ENCODE results near the gene CDC20B. TPM values are rescaled to one million over a fixed set of nuclear protein-coding genes. Genes with fewer than 3 reads are reported as not detected.

CDC20B gene
- polyA plus RNA-seq, 2 of the 4 experiments (the other 2 are of a cell fraction): 0.05 TPM; not detected in 1

DNA sequence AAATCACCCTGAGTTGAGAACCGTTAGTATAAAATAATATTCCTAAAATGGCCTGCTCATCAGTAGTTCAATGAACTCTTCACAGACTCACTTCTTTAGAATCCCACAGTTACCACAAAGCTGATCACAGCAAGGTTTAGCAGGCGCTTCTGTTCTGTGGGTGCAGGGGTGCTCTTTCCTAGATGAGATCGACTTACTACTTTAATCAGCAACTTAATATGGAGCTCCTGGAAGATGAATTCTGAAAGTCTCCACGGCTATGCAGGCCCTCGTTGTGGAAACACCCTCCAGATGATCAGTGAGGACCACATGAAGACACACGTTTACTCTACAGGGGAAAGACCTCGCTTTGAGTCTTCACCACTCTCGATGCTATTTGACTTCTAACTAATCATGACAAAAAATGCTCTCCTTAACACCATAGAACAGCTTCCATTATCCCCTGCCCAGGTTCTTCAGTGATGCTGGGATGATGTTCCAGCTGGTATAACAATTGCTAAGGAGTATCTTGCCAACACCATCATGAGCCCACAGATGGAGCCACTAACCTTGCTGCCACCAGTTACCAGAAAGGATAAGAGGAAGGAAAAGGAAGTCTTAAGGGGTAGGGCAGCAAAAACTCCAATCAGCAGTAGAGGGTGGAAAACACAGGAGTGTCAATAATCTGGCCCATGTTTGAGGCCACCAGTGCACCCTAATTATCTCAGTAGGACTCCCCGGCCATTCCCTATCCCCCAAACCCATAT is 30.9 kb downstream of the CDC20B start:
- POLR2A ChIA-PET: no interaction called here
- TF ChIP-seq, protein P1, sequence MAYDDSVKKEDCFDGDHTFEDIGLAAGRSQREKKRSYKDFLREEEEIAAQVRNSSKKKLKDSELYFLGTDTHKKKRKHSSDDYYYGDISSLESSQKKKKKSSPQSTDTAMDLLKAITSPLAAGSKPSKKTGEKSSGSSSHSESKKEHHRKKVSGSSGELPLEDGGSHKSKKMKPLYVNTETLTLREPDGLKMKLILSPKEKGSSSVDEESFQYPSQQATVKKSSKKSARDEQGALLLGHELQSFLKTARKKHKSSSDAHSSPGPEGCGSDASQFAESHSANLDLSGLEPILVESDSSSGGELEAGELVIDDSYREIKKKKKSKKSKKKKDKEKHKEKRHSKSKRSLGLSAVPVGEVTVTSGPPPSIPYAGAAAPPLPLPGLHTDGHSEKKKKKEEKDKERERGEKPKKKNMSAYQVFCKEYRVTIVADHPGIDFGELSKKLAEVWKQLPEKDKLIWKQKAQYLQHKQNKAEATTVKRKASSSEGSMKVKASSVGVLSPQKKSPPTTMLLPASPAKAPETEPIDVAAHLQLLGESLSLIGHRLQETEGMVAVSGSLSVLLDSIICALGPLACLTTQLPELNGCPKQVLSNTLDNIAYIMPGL (CRISPR knock-in tag; IDR thresholded peaks at IDR 0.05; ENCODE audit: borderline replicate concordance): no peak
- TF ChIP-seq, protein P2, sequence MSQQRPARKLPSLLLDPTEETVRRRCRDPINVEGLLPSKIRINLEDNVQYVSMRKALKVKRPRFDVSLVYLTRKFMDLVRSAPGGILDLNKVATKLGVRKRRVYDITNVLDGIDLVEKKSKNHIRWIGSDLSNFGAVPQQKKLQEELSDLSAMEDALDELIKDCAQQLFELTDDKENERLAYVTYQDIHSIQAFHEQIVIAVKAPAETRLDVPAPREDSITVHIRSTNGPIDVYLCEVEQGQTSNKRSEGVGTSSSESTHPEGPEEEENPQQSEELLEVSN (IDR thresholded peaks at IDR 0.05; ENCODE audit: borderline replicate concordance, low read depth): no peak
- no peak for TF ChIP-seq HOXB13 (CRISPR knock-in tag; IDR thresholded peaks at IDR 0.05; ENCODE audit: low read depth)
- no peak for TF ChIP-seq PHF8 (IDR thresholded peaks at IDR 0.05; ENCODE audit: borderline replicate concordance, low read depth)
- TF ChIP-seq CHD2 (IDR thresholded peaks at IDR 0.05; ENCODE audit: low read length, partially characterized antibody): no peak
- TF ChIP-seq FOSB (CRISPR knock-in tag; IDR thresholded peaks at IDR 0.05): no peak
- TF ChIP-seq, protein P3, sequence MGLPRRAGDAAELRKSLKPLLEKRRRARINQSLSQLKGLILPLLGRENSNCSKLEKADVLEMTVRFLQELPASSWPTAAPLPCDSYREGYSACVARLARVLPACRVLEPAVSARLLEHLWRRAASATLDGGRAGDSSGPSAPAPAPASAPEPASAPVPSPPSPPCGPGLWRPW (IDR thresholded peaks at IDR 0.05): no peak
- TF ChIP-seq, protein P4, sequence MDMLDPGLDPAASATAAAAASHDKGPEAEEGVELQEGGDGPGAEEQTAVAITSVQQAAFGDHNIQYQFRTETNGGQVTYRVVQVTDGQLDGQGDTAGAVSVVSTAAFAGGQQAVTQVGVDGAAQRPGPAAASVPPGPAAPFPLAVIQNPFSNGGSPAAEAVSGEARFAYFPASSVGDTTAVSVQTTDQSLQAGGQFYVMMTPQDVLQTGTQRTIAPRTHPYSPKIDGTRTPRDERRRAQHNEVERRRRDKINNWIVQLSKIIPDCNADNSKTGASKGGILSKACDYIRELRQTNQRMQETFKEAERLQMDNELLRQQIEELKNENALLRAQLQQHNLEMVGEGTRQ (IDR thresholded peaks at IDR 0.05): no peak
- TF ChIP-seq RNF2 (IDR thresholded peaks at IDR 0.05; ENCODE audit: borderline replicate concordance, low read depth): no peak
- no peak for TF ChIP-seq ZC3H11A (IDR thresholded peaks at IDR 0.05)
- TF ChIP-seq HOXB5 (CRISPR knock-in tag; IDR thresholded peaks at IDR 0.05): no peak
- no peak for TF ChIP-seq NPAS2 (CRISPR knock-in tag; IDR thresholded peaks at IDR 0.05; ENCODE audit: borderline replicate concordance)
- no peak for TF ChIP-seq SREBF2 (IDR thresholded peaks at IDR 0.05)
- TF ChIP-seq ESRRA (IDR thresholded peaks at IDR 0.05; ENCODE audit: borderline replicate concordance, low read length): no peak
- no peak overlapping the region for H3K27ac ChIP-seq
- WGBS (ENCODE audit: missing lambda C conversion rate): 23% methylated on average over 9 of the region's 9 CpGs
- ATAC-seq (no peak; a peak in 1 of 6 replicates), FAIRE-seq (no peak), DNase-seq (ENCODE audit: low read depth in 1 of 2, low spot score in 1 of 2) (no peak)
- H3K4me1 ChIP-seq: no peaks in the 10 kb centered on the region
- no peak overlapping the region for H3K4me2 ChIP-seq
- CTCF ChIA-PET: interaction anchor here (0.5 to 2.7 kb wide), 4 partner anchors 18 to 198 kb away, joined by 3 to 9 read pairs (median 4); partner anchors contain the start of gene GPX8
- no peak overlapping the region for H3K4me3 ChIP-seq
- no peaks in the 10 kb centered on the region for H3K9me3 ChIP-seq

DNA sequence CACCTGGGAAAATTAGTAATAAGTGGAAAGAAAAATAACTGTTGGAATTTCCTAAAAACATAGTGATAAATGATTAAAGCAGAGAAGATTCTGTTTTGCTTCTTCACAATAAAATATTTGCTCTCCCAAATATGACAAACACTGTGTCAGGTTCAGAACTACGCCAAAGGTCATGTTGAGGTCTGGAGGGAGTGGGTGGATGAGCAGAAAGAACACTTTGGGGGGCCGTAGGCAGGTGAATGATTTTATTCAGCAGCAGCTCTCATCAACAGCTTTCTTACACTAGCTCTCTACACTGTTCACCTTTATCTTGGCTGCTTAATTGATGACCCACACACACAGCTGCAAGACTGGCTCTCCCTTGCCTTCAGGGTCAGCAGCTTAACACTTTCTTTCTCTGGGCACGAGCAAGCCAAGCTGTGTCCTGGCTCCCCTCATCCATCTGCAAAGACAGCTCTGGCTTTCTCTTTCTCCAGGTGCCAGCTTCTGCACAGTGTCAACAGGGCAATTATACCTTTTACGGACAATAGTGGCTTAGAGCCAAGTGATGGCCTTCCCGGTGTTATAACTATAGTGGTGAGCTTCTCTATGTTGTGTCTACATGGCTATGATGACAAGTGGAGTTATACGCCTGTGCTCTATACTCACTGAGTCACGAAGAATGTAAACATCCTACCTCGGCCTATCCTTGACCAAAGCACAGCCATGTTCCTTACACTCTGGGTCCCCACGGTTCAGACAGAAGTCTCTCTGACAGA is 31.9 kb downstream of the CDC20B start:
- FAIRE-seq (no peak), ATAC-seq (no peak), DNase-seq (ENCODE audit: low read depth in 1 of 2, low spot score in 1 of 2) (no peak)
- Histone ChIP-seq H3K4me1 (no peaks in the 10 kb centered on the region), H3K4me2 (no peak overlapping the region), H3K4me3 (no peak overlapping the region), H3K27ac (no peak overlapping the region), H3K9me3 (no peaks in the 10 kb centered on the region)
- CTCF ChIA-PET: interaction anchor here (1.5 to 2.7 kb wide), 4 partner anchors 19 to 274 kb away, joined by 4 to 9 read pairs (median 4); partner anchors contain the start of gene GPX8
- TF ChIP-seq EP300 (IDR thresholded peaks at IDR 0.05) (no peak), CHD4 (IDR thresholded peaks at IDR 0.05; ENCODE audit: borderline replicate concordance) (no peak), EHF (CRISPR knock-in tag; IDR thresholded peaks at IDR 0.05) (no peak), FOSL2 (IDR thresholded peaks at IDR 0.05) (no peak), FOSL2 (CRISPR knock-in tag; IDR thresholded peaks at IDR 0.05) (no peak), TFCP2L1 (CRISPR knock-in tag; IDR thresholded peaks at IDR 0.05) (no peak), JUN (IDR thresholded peaks at IDR 0.05) (no peak), NFE2L2 (conservative IDR thresholded peaks at IDR 0.05; ENCODE audit: low read length) (no peak), SREBF2 (IDR thresholded peaks at IDR 0.05) (no peak), HDAC2 (IDR thresholded peaks at IDR 0.05) (no peak), FOXS1 (CRISPR knock-in tag; IDR thresholded peaks at IDR 0.05) (no peak), KDM5A (IDR thresholded peaks at IDR 0.05) (no peak), ZSCAN20 (CRISPR knock-in tag; IDR thresholded peaks at IDR 0.05) (no peak), MAFK (IDR thresholded peaks at IDR 0.05; ENCODE audit: partially characterized antibody) (no peak), EHMT2 (IDR thresholded peaks at IDR 0.05; ENCODE audit: low read depth) (no peak)
- TF ChIP-seq, protein P4 (IDR thresholded peaks at IDR 0.05): no peak
- TF ChIP-seq, protein P5, sequence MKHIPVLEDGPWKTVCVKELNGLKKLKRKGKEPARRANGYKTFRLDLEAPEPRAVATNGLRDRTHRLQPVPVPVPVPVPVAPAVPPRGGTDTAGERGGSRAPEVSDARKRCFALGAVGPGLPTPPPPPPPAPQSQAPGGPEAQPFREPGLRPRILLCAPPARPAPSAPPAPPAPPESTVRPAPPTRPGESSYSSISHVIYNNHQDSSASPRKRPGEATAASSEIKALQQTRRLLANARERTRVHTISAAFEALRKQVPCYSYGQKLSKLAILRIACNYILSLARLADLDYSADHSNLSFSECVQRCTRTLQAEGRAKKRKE (CRISPR knock-in tag; IDR thresholded peaks at IDR 0.05; ENCODE audit: low read depth): no peak
- TF ChIP-seq, protein P3 (IDR thresholded peaks at IDR 0.05): no peak
- TF ChIP-seq, protein P6, sequence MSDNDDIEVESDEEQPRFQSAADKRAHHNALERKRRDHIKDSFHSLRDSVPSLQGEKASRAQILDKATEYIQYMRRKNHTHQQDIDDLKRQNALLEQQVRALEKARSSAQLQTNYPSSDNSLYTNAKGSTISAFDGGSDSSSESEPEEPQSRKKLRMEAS (IDR thresholded peaks at IDR 0.05): no peak
- WGBS (ENCODE audit: missing lambda C conversion rate): 32% methylated on average over 9 of the region's 9 CpGs
- POLR2A ChIA-PET: no interaction called here

All from A549 (cell line).